ENCODE results near the gene SPON2.

GRCh38 chr4:1211371-1211770 lies 39.0 kb upstream of the SPON2 start:
- no peak for TF ChIP-seq CTCF (optimal IDR thresholded peaks at IDR 0.05 in 1 of 3, IDR thresholded peaks at IDR 0.05 in 1 of 3, conservative IDR thresholded peaks at IDR 0.05 in 1 of 3; ENCODE audit: extremely low read depth in 1 of 3, insufficient read depth in 2 of 3, low read length in 3 of 3)
- no peak for TF ChIP-seq EZH2 (IDR thresholded peaks at IDR 0.05; ENCODE audit: low read length)

Measured in keratinocyte (primary cell).